GM12878 (cell line): ENCODE data around the gene PITX1. TPM values are rescaled to one million over a fixed set of nuclear protein-coding genes. Genes with fewer than 3 reads are reported as not detected.

Source experiments
- ATAC-seq: fragments of 200-7000 bp; cut with Tn5 transposase; 3 replicates; pipeline ENCODE4 v1.9.1; 2020; ENCODE audit warnings: mild to moderate bottlenecking, moderate library complexity
- BruUV-seq: library from RNA; stranded (reverse); fragments of 400-500 nt; replicated peaks from 2 replicates; lab custom pipeline; 2021; lab: Mats Ljungman, UMichigan
- CTCF ChIA-PET: fragments of 300-600 bp; sonication (Branson Sonifier 250); formaldehyde crosslinking; extraction: SDS; loops from one replicate; lab custom pipeline; 2021; ENCODE audit warnings: inconsistent platforms; lab: Yijun Ruan, JAX
- POLR2A ChIA-PET: fragments of 350-600 bp; formaldehyde crosslinking; extraction: SDS; loops from one replicate; lab custom pipeline; 2021; ENCODE audit warnings: inconsistent platforms; lab: Charles Lee
- RAD21 ChIA-PET: fragments of 300-600 bp; sonication (Branson Sonifier 250); formaldehyde crosslinking; loops from one replicate; lab custom pipeline; 2023; ENCODE audit warnings: antibody characterized with exemption; ENCODE audit not compliant: unreplicated experiment; lab: Charles Lee
- SMC1A ChIA-PET: fragments of 300-600 bp; sonication (Branson Sonifier 250); formaldehyde crosslinking; loops from one replicate; lab custom pipeline; 2023; ENCODE audit not compliant: unreplicated experiment, uncharacterized antibody; lab: Charles Lee
- DNase-seq: peaks from one replicate; pipeline ENCODE4 v3.0.0-alpha.2; 2011; ENCODE audit warnings: low read depth, low spot score
- FAIRE-seq: peaks from 3 replicates; lab custom pipeline; 2011; peaks lifted over from hg19 to GRCh38; lab: Jason Lieb, UNC
- H2AFZ ChIP-seq: 2 replicates; pipeline ENCODE4 v1.6.0; 2011; ENCODE audit warnings: low read depth, low read length, control low read depth; ENCODE audit not compliant: control insufficient read depth
- H3K27ac ChIP-seq: 2 replicates; pipeline ENCODE4 v1.5.1; 2011; ENCODE audit warnings: control low read depth; ENCODE audit not compliant: control insufficient read depth, insufficient read depth
- H3K27me3 ChIP-seq, 2 experiments: replicated peaks in 1 of 2; 2 replicates each; pipeline versions ENCODE4 v1.6.0 to v1.6.1; 2011; ENCODE audit warnings: low read length in 1 of 2; ENCODE audit not compliant: control insufficient read depth in 2 of 2, insufficient read depth in 2 of 2
- H3K36me3 ChIP-seq, 2 experiments: 2 replicates each; pipeline ENCODE4 v1.5.1; 2011; ENCODE audit warnings: low read length in 1 of 2; ENCODE audit not compliant: control insufficient read depth in 2 of 2, insufficient read depth in 2 of 2
- H3K4me1 ChIP-seq: 2 replicates; pipeline ENCODE4 v1.6.1; 2011; ENCODE audit warnings: mild to moderate bottlenecking, low read length, moderate library complexity, mixed read lengths; ENCODE audit not compliant: control insufficient read depth, insufficient read depth
- H3K4me2 ChIP-seq: 2 replicates; pipeline ENCODE4 v1.6.0; 2011; ENCODE audit warnings: control low read depth; ENCODE audit not compliant: control insufficient read depth, insufficient read depth
- H3K4me3 ChIP-seq: fragments of 200-600 bp; sonication (generic); 2 replicates; pipeline ENCODE4 v1.5.1; 2016
- H3K79me2 ChIP-seq: 2 replicates; pipeline ENCODE4 v1.6.0; 2011; ENCODE audit warnings: low read length; ENCODE audit not compliant: control insufficient read depth, insufficient read depth
- H3K9ac ChIP-seq: 2 replicates; pipeline ENCODE4 v1.8.0; 2011; ENCODE audit warnings: low read length, control low read depth, mixed read lengths; ENCODE audit not compliant: control insufficient read depth, insufficient read depth
- H3K9me3 ChIP-seq: replicated peaks from 3 replicates; pipeline ENCODE4 v1.5.1; 2011; ENCODE audit warnings: mild to moderate bottlenecking, low read length; ENCODE audit not compliant: control insufficient read depth, insufficient read depth
- H4K20me1 ChIP-seq: 2 replicates; pipeline ENCODE4 v1.6.0; 2011; ENCODE audit not compliant: control insufficient read depth, insufficient read depth
- BACH1 ChIP-seq: fragments of 450-650 bp; IDR thresholded peaks from 2 replicates; pipeline ENCODE4 v1.6.1; 2017; ENCODE audit warnings: mild to moderate bottlenecking, borderline replicate concordance
- CHD1 ChIP-seq: IDR thresholded peaks from 2 replicates; pipeline ENCODE4 v1.6.1; 2012; ENCODE audit warnings: low read depth, low read length, improper control_type of control experiment
- ETV6 ChIP-seq, 2 experiments: fragments of 450-650 bp in 1 of 2; IDR thresholded peaks in 1 of 2; conservative IDR thresholded peaks in 1 of 2; 2 replicates each; pipeline ENCODE4 v1.6.1; 2014; ENCODE audit warnings: antibody characterized with exemption in 1 of 2, borderline replicate concordance in 1 of 2, low read depth in 1 of 2, mild to moderate bottlenecking in 1 of 2, moderate library complexity in 1 of 2
- FOS ChIP-seq: IDR thresholded peaks from 3 replicates; pipeline ENCODE4 v1.6.1; 2011; ENCODE audit warnings: borderline replicate concordance; ENCODE audit not compliant: insufficient read length; ENCODE audit errors: extremely low read depth
- IRF4 ChIP-seq: IDR thresholded peaks from 2 replicates; pipeline ENCODE4 v1.6.1; 2011; ENCODE audit warnings: low read depth, low read length
- JUND ChIP-seq: IDR thresholded peaks from 2 replicates; pipeline ENCODE4 v1.6.1; 2012; ENCODE audit warnings: low read depth, mild to moderate bottlenecking, low read length, improper control_type of control experiment, moderate library complexity
- MEF2A ChIP-seq: IDR thresholded peaks from 2 replicates; pipeline ENCODE4 v1.6.1; 2011; ENCODE audit warnings: low read depth, mild to moderate bottlenecking, low read length, moderate library complexity; ENCODE audit not compliant: insufficient read depth
- NFYB ChIP-seq: IDR thresholded peaks from 2 replicates; pipeline ENCODE4 v1.6.1; 2011; ENCODE audit warnings: low read depth, mild to moderate bottlenecking, low read length, improper control_type of control experiment, moderate library complexity; ENCODE audit not compliant: insufficient read depth
- PBX3 ChIP-seq: IDR thresholded peaks from 2 replicates; pipeline ENCODE4 v1.6.1; 2011; ENCODE audit warnings: mild to moderate bottlenecking, low read depth, low read length, moderate library complexity; ENCODE audit not compliant: insufficient replicate concordance
- POLR2AphosphoS5 ChIP-seq: IDR thresholded peaks from 2 replicates; pipeline ENCODE4 v1.6.1; 2011; ENCODE audit warnings: mild to moderate bottlenecking, low read length, inconsistent platforms
- RBBP5 ChIP-seq: fragments of 200-600 bp; sonication (generic); conservative IDR thresholded peaks from 2 replicates; pipeline ENCODE4 v1.6.1; 2016
- SKIL ChIP-seq: fragments of 450-650 bp; IDR thresholded peaks from 2 replicates; pipeline ENCODE4 v1.6.1; 2017; ENCODE audit warnings: mild to moderate bottlenecking, low read depth, inconsistent platforms; ENCODE audit not compliant: poor library complexity, severe bottlenecking
- SMARCA5 ChIP-seq: fragments of 450-650 bp; IDR thresholded peaks from 2 replicates; pipeline ENCODE4 v1.6.1; 2017; ENCODE audit warnings: mild to moderate bottlenecking
- SPI1 ChIP-seq: IDR thresholded peaks from 2 replicates; pipeline ENCODE4 v1.6.1; 2011; ENCODE audit warnings: low read depth, mild to moderate bottlenecking, low read length, moderate library complexity, borderline replicate concordance; ENCODE audit not compliant: insufficient read depth
- SREBF1 ChIP-seq: IDR thresholded peaks from 2 replicates; pipeline ENCODE4 v1.6.1; 2012; ENCODE audit warnings: mild to moderate bottlenecking, low read length
- STAT1 ChIP-seq: fragments of 450-650 bp; conservative IDR thresholded peaks from 2 replicates; pipeline ENCODE4 v1.6.1; 2014; ENCODE audit warnings: antibody characterized with exemption, mild to moderate bottlenecking
- STAT3 ChIP-seq: IDR thresholded peaks from 2 replicates; pipeline ENCODE4 v1.6.1; 2011; ENCODE audit warnings: low read depth, low read length, improper control_type of control experiment
- WRNIP1 ChIP-seq: IDR thresholded peaks from 2 replicates; pipeline ENCODE4 v1.6.1; 2011; ENCODE audit warnings: low read depth, low read length, improper control_type of control experiment, borderline replicate concordance
- YY1 ChIP-seq: IDR thresholded peaks from 2 replicates; pipeline ENCODE4 v1.6.1; 2011; ENCODE audit warnings: low read depth, mild to moderate bottlenecking, low read length
- ZNF622 ChIP-seq: fragments of 450-650 bp; IDR thresholded peaks from 2 replicates; pipeline ENCODE4 v1.6.1; 2017; ENCODE audit warnings: mild to moderate bottlenecking, inconsistent platforms
- WGBS: methylation state at CpG from one replicate; pipeline ENCODE4 v1.1.6; 2016; ENCODE audit warnings: low lambda C conversion rate; ENCODE audit not compliant: insufficient replicate concordance, insufficient coverage; ENCODE audit errors: missing lambda C conversion rate; 5-methylcytosine and 5-hydroxymethylcytosine counted together
- in situ Hi-C: fragments of 300-500 bp; cut with MboI; formaldehyde crosslinking; loops from 9 replicates; pipeline ENCODE4 v1.14.3; 2018; ENCODE audit warnings: mixed read lengths
- intact Hi-C: fragments of 100-400 bp; cut with micrococcal nuclease; formaldehyde crosslinking; loops from one replicate; pipeline ENCODE4 v1.14.2; 2022; ENCODE audit not compliant: unreplicated experiment
- polyA plus RNA-seq, 11 experiments: library from polyadenylated mRNA; depleted of rRNA in 4 of 11; unstranded in 6 of 11; stranded (reverse) in 5 of 11; fragments of >200 nt; fragmentation: Nextera tagmentation in 4 of 11; fragmentation: Illumina TruSeq in 1 of 11; extraction: Ambion mirVana in 4 of 11; extraction: Trizol in 1 of 11; gene quantifications; 1 replicate in 1 of 11; 2 replicates in 10 of 11; pipeline versions ENCODE4 v1.2.1 to v1.2.3, GENCODE V29; 2011 to 2016; ENCODE audit warnings: inconsistent platforms in 2 of 11, missing spikeins in 2 of 11, low read depth in 1 of 11
- total RNA-seq, 4 experiments: library from RNA; depleted of rRNA in 3 of 4; stranded (reverse); fragments of >200 nt in 3 of 4; fragmentation: Illumina TruSeq in 1 of 4; extraction: Trizol in 1 of 4; gene quantifications; 2 replicates each; pipeline versions ENCODE4 v1.2.1 to v1.2.3, GENCODE V29; 2013 to 2021

Gene PITX1
- total and polyA plus RNA-seq, 10 of the 15 experiments (the other 5 are each of a cell fraction or from before 2014, with no cell fraction given) = 0.16 to 1.1 (median 0.68) TPM; not detected in 5

GRCh38 chr5:135035678-135036030, 1.6 kb upstream of the PITX1 start (continued):
- no peak for TF ChIP-seq YY1
- no peak for TF ChIP-seq SREBF1

GRCh38 chr5:135034963-135035677, 1.1 kb upstream of the PITX1 start:
- Histone ChIP-seq H2AFZ (no peak overlapping the region), H3K36me3 (no peaks in the 10 kb centered on the region), H3K79me2 (no peaks in the 10 kb centered on the region), H3K4me3 (no peak overlapping the region), H3K9me3 (no peaks in the 10 kb centered on the region), H3K4me1 (no peaks in the 10 kb centered on the region), H3K27me3 (peaks cover 30 to 46% of the 10 kb centered on the region in 2 experiments), H4K20me1 (peaks cover 2% of the 10 kb centered on the region; the same call in 1 of the 2 replicates), H3K4me2 (no peak overlapping the region), H3K27ac (no peak overlapping the region), H3K9ac (no peak overlapping the region)
- BruUV-seq = no TSS peak
- TF ChIP-seq NFYB (no peak), SKIL (no peak), PBX3 (no peak), RBBP5 (no peak), SMARCA5 (no peak), FOS (no peak), POLR2AphosphoS5 (no peak), CHD1 (no peak), STAT1 (no peak), MEF2A (no peak), IRF4 (no peak), JUND (no peak), WRNIP1 (no peak), ZNF622 (no peak), ETV6 (conservative IDR thresholded peaks at IDR 0.05 in 1 of 2, IDR thresholded peaks at IDR 0.05 in 1 of 2; ENCODE audit: borderline replicate concordance in 1 of 2, low read depth in 1 of 2) (no peak), SPI1 (no peak), BACH1 (no peak), STAT3 (no peak)
- POLR2A ChIA-PET = no interaction called here
- RAD21 ChIA-PET = no interaction called here
- CTCF ChIA-PET = no interaction called here
- SMC1A ChIA-PET = no interaction called here
- in situ Hi-C loops = no loop called here
- no peak for FAIRE-seq
- 28% methylated on average over 13 of the region's 14 CpGs for WGBS
- DNase-seq = no peak
- ATAC-seq = no peak
- intact Hi-C loops = no loop called here
